GM20000 (cell line): Measurements from ENCODE around the gene ATE1.

Source experiments
- DNase-seq: peaks from one replicate; pipeline ENCODE4 v3.0.0; 2012; ENCODE audit warnings: low spot score
- TF ChIP-seq, protein P1 (sequence below): IDR thresholded peaks from 2 replicates; pipeline ENCODE4 v1.5.1; 2012; ENCODE audit warnings: mild to moderate bottlenecking, control low read depth; ENCODE audit errors: extremely low read depth, missing control alignments

Gene ATE1

DNA sequence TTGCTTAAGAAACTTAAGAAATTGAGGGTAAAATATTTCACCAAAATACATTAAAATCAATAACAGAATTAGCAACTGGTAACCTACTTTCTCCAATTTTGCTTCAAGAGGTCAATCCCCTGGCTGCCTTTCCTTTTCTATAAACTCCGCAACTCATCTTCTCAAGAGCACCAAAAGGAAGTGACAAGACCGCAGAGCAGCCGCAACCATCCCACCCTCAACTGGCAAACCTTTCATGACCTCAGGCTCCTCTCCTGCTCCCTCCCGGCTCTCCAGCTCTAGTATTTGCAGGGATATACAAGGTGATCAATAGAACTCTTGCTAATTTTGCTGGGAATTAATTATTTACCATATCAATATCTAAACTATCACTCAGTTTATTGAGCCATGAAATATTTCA lies 88.9 kb downstream of the ATE1 start:
- TF ChIP-seq, protein P1, sequence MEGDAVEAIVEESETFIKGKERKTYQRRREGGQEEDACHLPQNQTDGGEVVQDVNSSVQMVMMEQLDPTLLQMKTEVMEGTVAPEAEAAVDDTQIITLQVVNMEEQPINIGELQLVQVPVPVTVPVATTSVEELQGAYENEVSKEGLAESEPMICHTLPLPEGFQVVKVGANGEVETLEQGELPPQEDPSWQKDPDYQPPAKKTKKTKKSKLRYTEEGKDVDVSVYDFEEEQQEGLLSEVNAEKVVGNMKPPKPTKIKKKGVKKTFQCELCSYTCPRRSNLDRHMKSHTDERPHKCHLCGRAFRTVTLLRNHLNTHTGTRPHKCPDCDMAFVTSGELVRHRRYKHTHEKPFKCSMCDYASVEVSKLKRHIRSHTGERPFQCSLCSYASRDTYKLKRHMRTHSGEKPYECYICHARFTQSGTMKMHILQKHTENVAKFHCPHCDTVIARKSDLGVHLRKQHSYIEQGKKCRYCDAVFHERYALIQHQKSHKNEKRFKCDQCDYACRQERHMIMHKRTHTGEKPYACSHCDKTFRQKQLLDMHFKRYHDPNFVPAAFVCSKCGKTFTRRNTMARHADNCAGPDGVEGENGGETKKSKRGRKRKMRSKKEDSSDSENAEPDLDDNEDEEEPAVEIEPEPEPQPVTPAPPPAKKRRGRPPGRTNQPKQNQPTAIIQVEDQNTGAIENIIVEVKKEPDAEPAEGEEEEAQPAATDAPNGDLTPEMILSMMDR = no peak
- DNase-seq = no peak

DNA sequence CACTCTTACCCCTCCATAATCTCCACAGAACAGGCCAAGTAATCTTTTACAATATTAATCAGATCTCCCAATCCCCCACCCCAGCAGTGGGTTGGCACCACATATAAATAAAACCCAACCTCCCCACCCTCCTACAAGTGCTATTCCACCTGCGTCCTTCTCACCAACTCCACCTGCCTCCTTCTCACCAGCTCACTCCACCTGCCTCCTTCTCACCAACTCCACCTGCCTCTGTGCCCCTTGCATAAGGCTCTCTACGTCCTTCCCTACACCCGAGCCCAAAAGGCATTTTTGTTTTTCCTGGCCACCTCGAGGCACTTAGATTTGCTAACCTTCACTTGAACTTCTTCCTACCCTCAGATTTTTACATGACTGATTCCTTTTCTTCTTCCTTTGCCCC lies 89.7 kb downstream of the ATE1 start:
- TF ChIP-seq, protein P1 = no peak
- DNase-seq = no peak

DNA sequence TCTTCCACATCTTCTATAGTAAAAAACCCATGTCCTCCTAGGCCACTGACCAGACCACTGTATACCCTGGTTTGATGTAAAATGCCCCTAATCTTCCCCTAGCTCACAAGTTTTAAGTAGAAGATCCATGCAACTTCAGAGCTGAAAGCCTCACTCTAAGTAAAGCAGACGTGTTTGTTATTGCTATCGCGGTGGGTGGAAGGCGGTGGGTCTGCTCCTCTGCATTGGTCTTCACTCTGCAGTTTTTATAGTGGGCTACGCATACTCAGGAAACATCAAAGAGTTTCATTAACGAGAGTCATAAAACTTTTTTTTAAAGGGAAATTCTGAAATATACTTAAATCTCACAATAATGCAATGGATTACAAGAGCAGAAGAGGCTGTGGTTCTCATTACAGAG lies 91.7 kb downstream of the ATE1 start:
- no peak for DNase-seq
- TF ChIP-seq, protein P1 = no peak

DNA sequence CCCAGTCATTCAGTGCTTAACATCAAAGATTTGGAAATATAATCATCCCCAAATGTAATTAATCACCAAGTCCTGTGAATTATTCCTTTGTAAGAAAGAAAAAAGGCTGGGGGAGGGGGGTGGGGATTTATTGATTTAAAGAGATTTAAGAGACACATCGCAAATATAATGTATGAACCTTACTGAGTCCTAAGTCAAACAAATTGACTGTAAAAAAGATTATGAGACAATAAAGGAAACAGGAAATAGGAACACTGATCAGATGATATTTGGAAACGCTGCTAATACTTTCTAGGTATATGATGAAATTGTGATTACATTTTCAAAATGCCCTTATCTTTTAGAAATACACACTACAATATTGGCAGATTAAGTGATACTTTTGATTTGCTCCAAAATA lies 92.5 kb downstream of the ATE1 start:
- DNase-seq = no peak
- TF ChIP-seq, protein P1 = no peak

DNA sequence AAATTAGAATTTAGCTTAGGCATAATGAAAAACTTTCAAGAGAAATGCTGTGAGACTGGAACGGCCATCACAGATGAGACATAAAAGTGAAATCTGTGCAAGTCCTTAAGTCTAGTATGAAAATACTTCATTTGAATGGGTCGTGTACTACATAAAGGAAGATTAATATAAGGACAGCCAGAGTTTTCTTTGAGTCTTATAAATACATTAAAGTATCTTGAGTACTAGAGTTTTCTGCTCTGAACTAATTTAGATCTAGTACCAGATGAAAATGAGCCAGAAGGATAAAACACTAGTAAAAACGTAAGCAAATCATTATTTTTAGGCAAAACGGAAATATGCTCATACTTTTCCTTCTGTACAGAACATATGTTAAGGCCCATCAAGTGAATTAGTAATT lies 93.1 kb downstream of the ATE1 start:
- DNase-seq = no peak
- TF ChIP-seq, protein P1 = no peak

DNA sequence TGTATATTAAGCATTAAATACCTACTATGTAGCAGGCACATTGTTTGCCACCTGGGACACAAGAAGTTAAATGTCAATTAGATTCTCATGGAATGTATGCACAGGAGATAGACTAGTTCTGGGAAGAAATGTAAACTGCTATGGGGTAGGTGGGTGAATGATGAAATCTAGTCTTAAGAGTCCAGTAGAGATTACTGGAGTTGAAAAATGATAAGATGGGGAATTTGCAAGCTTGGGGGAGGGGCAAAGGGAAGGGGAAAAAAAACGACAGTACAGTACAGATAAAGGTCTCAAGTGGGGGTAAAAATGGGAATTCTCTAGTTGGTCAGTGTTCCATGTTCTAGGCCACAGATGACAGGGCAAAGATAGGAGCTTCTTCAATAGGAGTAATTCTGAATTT lies 94.4 kb downstream of the ATE1 start:
- TF ChIP-seq, protein P1 = no peak
- no peak for DNase-seq

DNA sequence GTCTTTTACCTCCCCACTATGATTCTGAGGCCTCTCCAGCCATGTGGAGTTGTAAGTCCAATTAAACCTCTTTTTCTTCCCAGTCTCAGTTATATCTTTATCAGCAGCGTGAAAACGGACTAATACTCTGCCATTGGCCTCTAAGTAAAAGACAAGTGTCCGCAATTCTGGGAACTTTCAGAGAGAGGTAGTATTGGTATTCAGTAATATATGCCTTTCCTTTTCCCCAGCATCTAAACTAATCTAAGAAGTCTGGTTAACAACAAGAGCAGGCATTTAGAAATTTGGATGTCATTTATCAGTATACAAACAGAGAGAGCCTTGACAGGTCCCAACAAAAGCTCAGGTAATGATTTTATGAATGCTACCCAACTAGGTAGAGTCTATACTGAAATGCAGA lies 95.2 kb downstream of the ATE1 start:
- TF ChIP-seq, protein P1 = no peak
- no peak for DNase-seq
